GM21367 (cell line): Measurements from ENCODE around the gene SLC28A1.

ENCODE experiments used
- ATAC-seq: cut with Tn5 transposase; IDR thresholded peaks from one replicate; pipeline ENCODE4 v1.9.1; 2021; ENCODE audit not compliant: unreplicated experiment

SLC28A1 gene

GRCh38 chr15:84937144-84937543 lies 52.7 kb downstream of the SLC28A1 start:
- ATAC-seq: no peak

- ATAC-seq: no peak
These were observed 54.3 kb downstream of the SLC28A1 start for GRCh38 chr15:84938726-84939125.

GRCh38 chr15:84940399-84940798 lies 55.9 kb downstream of the SLC28A1 start:
- no peak for ATAC-seq

DNA sequence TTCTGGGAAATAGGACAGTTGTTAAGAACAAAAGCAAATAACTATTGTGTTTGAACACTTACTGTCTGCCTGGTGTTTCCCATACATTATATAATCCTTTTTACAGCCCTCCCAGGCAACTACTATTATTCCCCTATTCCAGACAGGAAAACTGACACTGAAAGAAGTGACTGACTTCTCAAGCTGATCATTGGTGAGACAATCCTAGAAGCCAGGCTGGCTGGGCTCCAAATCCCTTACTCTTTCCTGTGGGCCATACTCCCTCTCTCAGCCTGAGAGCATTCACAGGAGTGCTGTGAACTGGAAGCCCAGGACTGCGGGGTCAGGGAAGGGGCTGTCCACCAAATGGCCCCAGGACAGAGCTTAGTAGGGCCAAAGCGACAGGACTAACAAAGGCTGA lies 58.0 kb downstream of the SLC28A1 start:
- no peak for ATAC-seq

- ATAC-seq: no peak
These were observed 59.8 kb downstream of the SLC28A1 start for GRCh38 chr15:84944311-84944710.

DNA sequence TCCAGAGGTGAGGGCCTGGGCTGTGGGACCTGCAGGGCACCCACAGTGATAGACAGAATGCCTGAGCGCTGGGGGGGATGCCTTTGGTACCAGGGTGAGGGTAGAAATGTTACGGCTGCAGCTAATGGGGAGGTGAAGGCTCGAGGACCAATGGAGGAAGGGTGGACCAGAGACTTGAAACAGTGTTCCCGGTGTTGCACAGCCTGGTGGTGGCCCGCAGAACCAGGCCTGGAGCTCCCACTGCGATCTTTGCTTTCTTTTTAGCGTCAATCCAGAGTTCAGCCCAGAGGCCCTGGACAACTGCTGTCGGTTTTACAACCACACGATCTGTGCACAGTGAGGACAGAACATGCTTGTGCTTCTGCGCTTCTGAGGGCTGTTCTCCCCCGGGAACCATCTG lies 60.4 kb downstream of the SLC28A1 start:
- ATAC-seq: no peak

DNA sequence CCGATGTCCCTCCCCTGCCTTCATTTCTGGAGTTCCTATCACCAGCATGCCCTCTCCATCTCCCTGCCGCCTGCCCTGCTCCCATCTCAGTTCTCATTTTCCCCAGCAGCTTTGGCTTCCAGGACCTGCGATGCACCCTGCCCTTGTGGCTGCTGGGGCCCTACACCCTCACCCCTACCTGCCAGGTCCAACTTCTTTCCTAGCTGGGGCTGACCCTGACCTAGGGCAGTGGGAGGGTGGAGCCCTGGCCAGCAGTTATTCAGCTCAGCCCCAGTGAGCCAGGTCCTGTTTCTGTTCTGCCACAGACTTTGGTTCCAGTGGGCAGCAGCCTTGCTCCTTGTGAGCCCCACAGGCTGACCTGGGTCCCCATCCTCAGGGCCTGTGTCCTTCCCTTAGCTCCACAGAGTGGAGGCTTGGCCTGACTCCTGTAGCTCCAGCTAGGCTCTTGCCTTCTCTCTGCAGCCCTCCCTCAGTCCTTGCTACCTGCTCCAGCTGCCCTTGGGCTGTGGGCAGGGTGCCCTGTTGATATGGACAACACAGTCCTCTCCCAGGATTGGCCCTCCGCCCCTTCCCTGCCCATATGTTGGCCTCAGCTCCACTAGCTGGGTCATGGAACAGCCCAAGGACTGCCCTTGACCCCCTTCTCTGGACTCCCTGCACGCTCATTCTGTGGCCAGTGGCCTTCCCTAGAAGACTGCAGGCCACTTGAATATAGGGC lies 62.5 kb downstream of the SLC28A1 start:
- ATAC-seq: no peak

DNA sequence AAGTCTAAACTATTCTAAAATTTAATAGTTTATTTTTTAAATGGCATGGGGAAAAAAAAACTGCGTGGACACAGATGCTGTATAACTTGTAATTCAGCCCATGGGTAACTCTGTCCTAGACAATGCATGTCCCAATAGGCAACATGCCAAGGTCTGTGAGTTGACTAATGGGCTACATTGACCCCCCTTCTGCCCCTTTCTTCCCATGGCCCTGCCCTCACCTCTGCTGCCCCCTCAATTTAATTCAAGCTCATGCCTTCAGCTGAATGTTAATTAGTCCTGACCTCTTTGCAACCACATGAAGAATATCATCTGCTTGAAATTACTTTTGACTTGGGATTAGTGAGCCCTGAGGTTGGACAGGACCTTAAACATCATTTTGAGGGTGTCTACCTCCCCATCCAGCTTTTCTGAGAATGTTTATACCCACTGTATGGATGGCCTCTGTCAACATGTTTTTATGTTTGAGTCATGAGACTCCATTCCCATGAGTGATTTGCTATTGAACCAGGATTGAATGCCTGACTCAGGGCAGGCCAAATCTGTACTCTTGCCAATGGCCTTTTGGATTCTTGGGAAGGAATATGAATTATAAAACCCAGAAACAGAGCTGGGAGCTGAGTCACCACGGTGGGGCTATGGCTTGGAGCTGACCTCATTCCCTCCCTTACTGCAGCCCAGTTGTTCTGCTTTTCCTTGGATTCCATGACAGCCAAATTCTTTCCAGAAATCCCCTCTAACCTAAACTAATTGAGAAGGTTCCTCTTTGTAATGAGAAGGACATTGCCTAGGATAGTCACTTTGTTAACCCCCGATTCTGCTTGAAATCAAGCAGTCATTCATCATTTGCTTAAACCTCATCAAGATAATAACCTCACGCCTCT lies 63.7 kb downstream of the SLC28A1 start:
- no peak for ATAC-seq

DNA sequence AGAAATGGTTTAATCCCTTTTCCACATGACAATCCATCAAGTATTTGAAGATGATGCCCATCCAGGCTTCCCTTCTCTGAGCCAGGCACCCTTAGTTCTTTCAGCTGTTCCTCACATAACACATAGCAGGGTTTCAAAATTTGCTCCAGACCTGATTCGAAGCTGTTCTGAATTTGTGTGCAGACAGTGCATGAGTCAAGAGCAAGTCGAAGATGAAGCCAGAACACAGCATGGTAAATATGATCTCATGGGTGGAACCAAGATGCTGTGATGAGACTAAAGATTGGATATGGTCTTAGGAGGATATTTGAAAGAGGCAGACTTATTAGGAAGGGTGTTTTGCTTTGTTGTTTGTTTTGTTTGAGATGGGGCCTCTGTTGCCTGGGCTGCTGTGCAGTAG lies 64.6 kb downstream of the SLC28A1 start:
- no peak for ATAC-seq

- ATAC-seq: no peak
These were observed 65.5 kb downstream of the SLC28A1 start for GRCh38 chr15:84949845-84950569.

DNA sequence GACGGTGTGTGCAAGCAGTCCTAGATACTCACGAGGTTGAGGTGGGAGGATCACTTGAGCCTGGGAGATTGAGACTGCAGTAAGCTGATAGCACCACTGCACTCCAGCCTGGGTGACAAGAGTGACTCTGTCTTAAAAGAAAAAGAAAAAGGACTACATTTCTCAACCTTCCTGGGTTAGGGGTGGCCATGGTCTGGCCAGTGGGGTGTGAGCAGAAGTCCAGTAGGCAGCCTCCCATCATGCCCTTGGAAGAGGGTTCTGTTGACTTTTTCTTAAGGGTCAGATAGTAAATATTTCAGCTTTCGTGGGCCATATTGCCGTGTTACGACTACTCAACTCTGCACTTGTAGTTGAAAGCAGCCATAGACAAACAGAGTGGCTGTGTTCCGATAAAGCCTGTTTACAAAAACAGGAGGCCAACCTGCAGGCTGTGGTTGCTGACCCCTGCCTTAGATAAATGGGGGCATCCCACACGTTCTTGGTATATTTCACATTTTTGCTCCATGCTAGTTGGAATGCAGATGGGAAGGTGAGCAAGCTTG lies 66.2 kb downstream of the SLC28A1 start:
- no peak for ATAC-seq

GRCh38 chr15:84951736-84952135 lies 67.3 kb downstream of the SLC28A1 start:
- no peak for ATAC-seq

- ATAC-seq: no peak
These were observed 68.7 kb downstream of the SLC28A1 start for GRCh38 chr15:84953136-84953535.

DNA sequence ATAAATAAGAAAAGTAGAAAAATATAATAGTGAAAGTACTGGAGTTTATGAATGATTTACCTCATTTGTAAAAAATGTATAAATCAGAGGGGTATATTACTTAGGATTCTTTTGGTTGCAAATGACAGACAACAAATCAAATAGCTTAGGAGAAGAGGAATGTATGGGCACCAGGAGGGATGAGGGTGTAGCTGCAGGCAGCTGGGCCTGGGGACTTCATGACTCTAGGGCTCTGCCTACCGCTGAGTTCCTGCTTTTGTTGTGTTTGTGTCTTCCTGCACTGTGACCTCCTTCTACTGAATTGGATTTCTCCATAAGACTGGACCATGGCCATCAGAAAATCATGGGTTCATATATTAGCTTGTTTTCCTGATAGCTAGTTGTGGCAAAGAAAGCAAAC lies 69.3 kb downstream of the SLC28A1 start:
- ATAC-seq: no peak

- ATAC-seq: no peak
These were observed 70.8 kb downstream of the SLC28A1 start for GRCh38 chr15:84955089-84955848.

GRCh38 chr15:84956199-84956598 lies 71.7 kb downstream of the SLC28A1 start:
- ATAC-seq: no peak

DNA sequence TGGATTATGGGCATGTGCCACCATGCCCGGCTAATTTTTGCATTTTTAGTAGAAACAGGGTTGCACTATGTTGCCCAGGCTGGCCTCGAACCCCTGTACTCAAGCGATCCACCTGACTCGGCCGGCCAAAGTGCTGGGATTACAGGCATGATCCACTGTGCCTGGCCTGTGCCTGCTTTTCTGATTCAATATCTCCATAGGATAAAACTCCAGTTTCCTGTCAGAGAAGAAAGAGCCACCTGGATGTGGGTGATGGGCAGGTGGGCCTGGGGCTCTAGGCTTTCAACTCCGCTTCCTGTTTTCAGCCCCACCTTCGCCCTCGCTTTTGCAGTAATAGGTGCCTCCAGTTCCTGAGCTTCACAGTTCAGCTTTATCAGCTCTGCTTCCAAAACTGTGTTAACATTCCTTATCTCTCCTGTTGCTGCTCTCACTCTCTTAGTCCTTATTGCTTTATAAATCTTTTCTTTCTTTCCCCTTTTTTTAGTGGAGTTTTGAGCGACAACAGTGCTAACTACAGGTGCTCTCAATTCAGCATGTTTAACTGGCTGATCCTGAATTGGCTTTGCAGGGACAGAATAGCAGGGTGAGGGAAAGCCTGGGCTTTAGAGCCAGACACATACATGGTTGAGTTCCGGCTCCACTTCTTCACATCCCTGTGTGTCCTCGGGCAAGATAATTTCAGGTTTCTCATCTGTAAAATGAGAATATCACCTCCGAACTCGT lies 76.1 kb downstream of the SLC28A1 start:
- ATAC-seq: no peak

GRCh38 chr15:84961114-84961452 lies 76.6 kb downstream of the SLC28A1 start:
- no peak for ATAC-seq

- no peak for ATAC-seq
These were observed 77.2 kb downstream of the SLC28A1 start for GRCh38 chr15:84961707-84962106.

- ATAC-seq: no peak
These were observed 78.5 kb downstream of the SLC28A1 start for GRCh38 chr15:84962955-84963354.
